IgD-negative memory B cell (primary cell): ENCODE measurements around the gene KRTAP5-9. TPM values are rescaled to one million over a fixed set of nuclear protein-coding genes. Genes with fewer than 3 reads are reported as not detected.
A peak's percentile ranks its signal among the peaks of the same experiment; 100 is the strongest.

Experiments
- H3K27ac Mint-ChIP-seq, 3 donors: one replicate each; pipeline ENCODE4 v1.8.0; 2020 to 2022; ENCODE audit warnings: mild to moderate bottlenecking in 3 of 3, mixed read lengths in 3 of 3, moderate library complexity in 1 of 3
- H3K27me3 Mint-ChIP-seq: one replicate; pipeline ENCODE4 v1.8.0; 2021; ENCODE audit warnings: mixed read lengths
- H3K36me3 Mint-ChIP-seq: one replicate; pipeline ENCODE4 v1.8.0; 2020; ENCODE audit warnings: mild to moderate bottlenecking, mixed read lengths
- H3K4me1 Mint-ChIP-seq, 3 donors: one replicate each; pipeline ENCODE4 v1.8.0; 2020 to 2022; ENCODE audit warnings: mixed read lengths in 3 of 3, mild to moderate bottlenecking in 1 of 3
- H3K4me3 Mint-ChIP-seq, 4 donors: one replicate each; pipeline ENCODE4 v1.8.0; 2020 to 2022; ENCODE audit warnings: mild to moderate bottlenecking in 4 of 4, mixed read lengths in 4 of 4, moderate library complexity in 3 of 4
- H3K9me3 Mint-ChIP-seq, 3 donors: one replicate each; pipeline ENCODE4 v1.8.0; 2020 to 2021; ENCODE audit warnings: mixed read lengths in 3 of 3, mild to moderate bottlenecking in 1 of 3
- polyA plus RNA-seq: library from polyadenylated mRNA; unstranded; fragments of 300-500 nt; fragmentation: Illumina TruSeq; gene quantifications from one replicate; pipeline ENCODE4 v1.2.3, GENCODE V29; 2021

Gene KRTAP5-9
- polyA plus RNA-seq, 1 donor from 2014 or later: not detected

DNA sequence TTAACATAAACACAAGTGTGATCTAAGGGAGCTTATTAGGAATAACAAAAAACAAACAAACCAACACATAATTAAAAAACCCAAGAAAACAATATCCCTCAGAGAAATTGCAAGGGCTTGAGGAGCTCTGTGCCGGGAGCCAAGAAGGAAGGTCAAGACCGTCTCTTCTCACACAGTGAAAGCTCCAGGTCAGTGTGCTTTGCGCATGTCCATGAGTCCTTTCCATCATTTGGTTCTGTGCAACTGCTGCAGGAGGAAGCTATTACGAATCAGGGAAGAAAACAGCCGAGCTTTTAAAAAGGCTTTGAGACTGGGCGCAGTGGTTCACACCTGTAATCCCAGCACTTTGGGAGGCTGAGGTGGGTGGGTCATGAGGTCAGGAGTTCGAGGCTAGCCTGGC lies 5.8 kb upstream of the KRTAP5-9 start:
- Mint-ChIP-seq H3K4me3 (peak overlapping the region in 1 of 4 donors; percentile 59), H3K27me3 (peaks cover 30% of the 10 kb centered on the region), H3K9me3 (peaks cover 0 to 9% (median 5%) of the 10 kb centered on the region in 3 donors), H3K4me1 (peaks cover 12 to 15% (median 15%) of the 10 kb centered on the region in 3 donors), H3K36me3 (peaks cover 6% of the 10 kb centered on the region), H3K27ac (no peak overlapping the region)

DNA sequence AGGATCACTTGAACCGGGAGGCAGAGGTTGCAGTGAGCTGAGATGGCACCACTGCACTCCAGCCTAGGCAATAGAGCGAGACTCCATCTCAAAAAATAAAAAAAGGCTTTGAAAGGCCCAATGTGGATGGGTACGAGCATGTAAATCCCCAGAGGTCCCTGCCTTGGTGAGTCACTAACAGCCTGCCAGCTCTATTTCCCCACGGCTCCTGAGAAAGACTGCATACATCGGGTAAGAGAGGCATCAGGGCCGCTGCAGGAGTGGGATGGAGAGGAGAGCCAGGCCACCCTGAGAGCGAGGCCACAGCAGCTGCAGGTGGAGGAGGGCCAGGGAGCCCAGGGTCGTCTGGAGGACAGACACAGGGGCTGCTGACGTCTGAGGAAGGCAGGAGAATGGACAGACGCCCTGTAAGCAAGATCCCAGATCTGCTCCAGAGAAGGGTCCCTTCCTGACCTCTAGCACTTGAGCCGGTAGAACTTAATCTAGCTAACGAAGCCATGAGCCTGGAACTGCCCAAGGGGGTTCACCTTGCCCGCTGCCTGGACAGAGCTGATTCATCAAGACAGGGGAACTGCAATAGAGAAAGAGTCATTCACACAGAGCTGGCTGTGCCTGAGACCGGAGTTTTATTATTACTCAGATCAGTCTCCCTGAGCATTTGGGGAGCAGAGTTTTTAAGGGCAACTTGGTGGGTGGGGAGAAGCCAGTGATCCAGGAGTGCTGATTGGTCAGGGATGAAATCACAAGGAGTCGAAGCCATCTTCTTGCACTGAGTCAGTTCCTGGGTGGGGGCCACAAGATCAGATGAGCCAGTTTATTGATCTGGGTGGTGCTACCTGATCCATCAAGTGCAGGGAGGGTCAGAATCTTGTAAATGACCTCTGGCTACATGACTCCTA lies 5.1 kb upstream of the KRTAP5-9 start:
- H3K27me3 Mint-ChIP-seq: peaks cover 36% of the 10 kb centered on the region
- H3K4me3 Mint-ChIP-seq: peak overlapping the region in 1 of 4 donors; percentile 9
- H3K36me3 Mint-ChIP-seq: peaks cover 7% of the 10 kb centered on the region
- peaks cover 0 to 9% (median 5%) of the 10 kb centered on the region in 3 donors for H3K9me3 Mint-ChIP-seq
- peaks cover 12 to 15% (median 15%) of the 10 kb centered on the region in 3 donors for H3K4me1 Mint-ChIP-seq
- H3K27ac Mint-ChIP-seq: peak overlapping the region in 1 of 3 donors; percentile 35

DNA sequence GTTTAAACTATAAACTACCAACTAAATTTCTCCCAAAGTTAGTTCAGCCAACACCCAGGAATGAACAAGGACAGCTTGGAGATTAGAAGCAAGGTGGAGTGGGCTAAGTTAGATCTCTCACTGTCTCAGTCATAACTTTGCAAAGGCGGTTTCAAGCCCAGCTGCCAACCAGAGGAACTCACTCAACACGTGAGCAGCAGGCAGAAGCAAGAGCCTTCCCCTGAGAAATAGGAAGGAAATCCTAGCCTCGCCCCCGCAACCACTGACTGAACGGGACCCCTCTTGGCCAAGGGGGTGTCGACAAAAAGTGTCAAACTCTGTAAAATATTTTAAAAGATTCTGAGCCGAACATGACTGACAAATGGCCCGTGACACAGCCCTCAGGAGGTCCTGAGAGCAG lies 4.4 kb upstream of the KRTAP5-9 start:
- Mint-ChIP-seq H3K4me3 (peak overlapping the region in 1 of 4 donors; percentile 53), H3K9me3 (peaks cover 0 to 9% (median 5%) of the 10 kb centered on the region in 3 donors), H3K4me1 (peaks cover 12 to 15% (median 15%) of the 10 kb centered on the region in 3 donors), H3K27me3 (peaks cover 37% of the 10 kb centered on the region), H3K27ac (no peak overlapping the region), H3K36me3 (peaks cover 7% of the 10 kb centered on the region)

DNA sequence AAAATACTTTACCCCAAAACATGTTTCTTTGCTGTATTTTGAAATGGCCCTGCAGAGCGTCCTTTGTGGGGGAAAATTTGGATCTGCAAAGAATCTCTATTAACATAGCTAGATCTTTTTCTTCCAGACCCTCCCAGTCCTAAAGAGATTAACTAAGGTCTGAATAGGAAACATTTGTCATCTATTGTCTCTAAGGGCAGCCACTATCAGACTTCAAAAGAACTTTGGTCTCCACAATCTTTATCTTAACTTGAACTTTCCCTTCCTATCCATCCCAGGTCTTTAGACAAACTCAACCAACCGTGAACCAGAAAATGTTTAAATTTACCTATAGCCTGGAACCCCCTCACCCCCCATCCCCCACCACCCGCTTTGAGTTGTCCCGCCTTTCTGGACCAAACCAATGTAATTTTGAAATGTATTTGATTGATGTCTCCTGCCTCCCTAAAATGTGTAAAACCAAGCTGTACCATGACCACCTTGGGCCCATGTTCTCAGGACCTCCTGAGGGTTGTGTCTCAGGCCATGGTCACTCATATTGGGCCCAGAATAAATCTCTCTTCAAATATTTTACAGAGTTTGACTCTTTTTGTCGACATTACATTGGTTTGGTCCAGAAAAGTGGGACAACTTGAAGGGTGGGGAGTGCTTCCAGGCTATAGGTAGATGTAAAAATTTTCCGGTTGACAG lies 3.5 kb upstream of the KRTAP5-9 start:
- Mint-ChIP-seq H3K4me1 (peaks cover 12 to 15% (median 15%) of the 10 kb centered on the region in 3 donors), H3K36me3 (peaks cover 7% of the 10 kb centered on the region), H3K4me3 (peak overlapping the region in 1 of 4 donors; percentile 82)

DNA sequence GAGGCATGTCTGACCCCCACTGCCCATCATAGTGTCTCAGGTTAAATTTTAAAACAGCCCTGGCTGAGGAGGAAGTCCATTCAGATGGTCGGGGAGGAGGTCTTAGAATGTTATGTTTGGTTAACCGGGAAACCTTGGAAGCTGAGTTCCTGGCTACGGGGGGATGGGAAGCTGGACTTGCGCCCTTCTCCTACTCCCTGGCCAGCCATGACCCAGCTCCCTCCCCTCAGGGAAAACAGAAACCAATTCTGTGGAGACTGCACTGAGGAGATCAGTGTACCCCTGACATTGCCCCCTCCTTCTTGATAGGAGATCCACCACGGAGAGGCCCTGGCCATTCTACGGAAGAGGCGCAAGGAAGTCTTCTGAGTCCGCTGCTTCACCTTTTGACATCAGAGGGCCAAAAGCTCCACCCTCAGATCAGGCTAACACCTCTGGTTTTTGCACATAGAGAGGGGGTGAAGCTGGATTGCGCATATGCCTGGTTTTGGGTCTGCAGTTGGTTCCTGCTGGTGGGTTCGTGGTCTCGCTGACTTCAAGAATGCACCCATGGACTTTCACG lies 2.7 kb upstream of the KRTAP5-9 start:
- Mint-ChIP-seq H3K9me3 (peaks cover 0 to 9% (median 5%) of the 10 kb centered on the region in 3 donors), H3K4me3 (no peak overlapping the region), H3K27ac (no peak overlapping the region), H3K36me3 (peaks cover 7% of the 10 kb centered on the region), H3K27me3 (peaks cover 29% of the 10 kb centered on the region), H3K4me1 (peaks cover 12 to 20% (median 15%) of the 10 kb centered on the region in 3 donors)

More for the DNA sequence above, 3.5 kb upstream of the KRTAP5-9 start:
- peaks cover 31% of the 10 kb centered on the region for H3K27me3 Mint-ChIP-seq
- H3K9me3 Mint-ChIP-seq: peaks cover 0 to 9% (median 5%) of the 10 kb centered on the region in 3 donors
- H3K27ac Mint-ChIP-seq: no peak overlapping the region

DNA sequence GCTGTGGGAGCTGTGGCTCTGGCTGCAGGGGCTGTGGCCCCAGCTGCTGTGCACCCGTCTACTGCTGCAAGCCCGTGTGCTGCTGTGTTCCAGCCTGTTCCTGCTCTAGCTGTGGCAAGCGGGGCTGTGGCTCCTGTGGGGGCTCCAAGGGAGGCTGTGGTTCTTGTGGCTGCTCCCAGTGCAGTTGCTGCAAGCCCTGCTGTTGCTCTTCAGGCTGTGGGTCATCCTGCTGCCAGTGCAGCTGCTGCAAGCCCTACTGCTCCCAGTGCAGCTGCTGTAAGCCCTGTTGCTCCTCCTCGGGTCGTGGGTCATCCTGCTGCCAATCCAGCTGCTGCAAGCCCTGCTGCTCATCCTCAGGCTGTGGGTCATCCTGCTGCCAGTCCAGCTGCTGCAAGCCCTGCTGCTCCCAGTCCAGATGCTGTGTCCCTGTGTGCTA lies 514 bp downstream of the KRTAP5-9 start:
- Mint-ChIP-seq H3K9me3 (no peaks in the 10 kb centered on the region), H3K27me3 (peaks cover 16% of the 10 kb centered on the region), H3K4me1 (peaks cover under 1 to 15% (median 9%) of the 10 kb centered on the region in 3 donors), H3K27ac (no peak overlapping the region), H3K36me3 (peaks cover 5% of the 10 kb centered on the region), H3K4me3 (peak overlapping the region in 1 of 4 donors; percentile 48)

DNA sequence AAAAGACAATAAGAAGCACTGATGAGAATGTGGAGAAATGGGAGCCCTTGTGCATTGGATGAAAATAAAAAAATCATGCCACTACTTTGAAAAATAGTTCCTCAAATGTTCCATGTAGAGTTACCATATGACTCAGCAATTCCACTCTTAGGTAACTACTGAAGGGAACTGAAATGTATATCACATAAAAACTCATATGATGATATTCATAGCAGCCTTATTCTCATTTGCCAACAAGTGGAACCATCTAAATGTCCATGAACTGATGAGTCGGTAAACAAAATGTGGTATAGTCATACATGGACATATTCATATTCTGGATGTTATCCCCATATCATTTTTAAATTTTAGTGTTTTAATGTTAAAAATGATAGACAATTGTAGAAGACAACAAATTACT lies 3.5 kb downstream of the KRTAP5-9 start:
- H3K9me3 Mint-ChIP-seq: no peaks in the 10 kb centered on the region
- peaks cover 10% of the 10 kb centered on the region for H3K27me3 Mint-ChIP-seq
- no peak overlapping the region for H3K27ac Mint-ChIP-seq
- H3K4me3 Mint-ChIP-seq: no peak overlapping the region
- H3K4me1 Mint-ChIP-seq: peaks cover 0 to 7% (median 0%) of the 10 kb centered on the region in 3 donors
- H3K36me3 Mint-ChIP-seq: peaks cover 2% of the 10 kb centered on the region

DNA sequence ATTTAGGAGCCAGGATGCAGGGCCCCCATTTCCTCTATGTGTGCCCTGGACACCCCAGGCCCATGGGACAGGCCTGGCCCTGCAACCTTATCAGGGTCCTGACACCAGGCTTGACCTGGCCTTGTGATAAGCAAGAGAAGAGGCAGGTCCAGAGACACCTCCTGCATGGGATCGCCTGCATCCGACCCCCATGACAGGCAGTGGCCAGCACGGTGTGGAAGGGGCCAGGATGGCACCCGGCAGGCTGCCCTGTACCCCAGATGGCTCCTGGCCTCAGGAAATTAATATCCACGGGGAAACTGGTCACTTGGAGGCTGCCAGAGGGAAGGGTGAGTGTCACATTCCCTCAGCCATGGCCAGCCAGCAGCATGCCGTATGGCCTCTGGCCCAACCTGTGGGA lies 6.8 kb downstream of the KRTAP5-9 start:
- Mint-ChIP-seq H3K27me3 (no peaks in the 10 kb centered on the region), H3K4me1 (peaks cover 0 to 7% (median 1%) of the 10 kb centered on the region in 3 donors), H3K36me3 (no peaks in the 10 kb centered on the region), H3K27ac (no peak overlapping the region), H3K9me3 (peaks cover 0 to 1% (median 0%) of the 10 kb centered on the region in 3 donors), H3K4me3 (no peak overlapping the region)

DNA sequence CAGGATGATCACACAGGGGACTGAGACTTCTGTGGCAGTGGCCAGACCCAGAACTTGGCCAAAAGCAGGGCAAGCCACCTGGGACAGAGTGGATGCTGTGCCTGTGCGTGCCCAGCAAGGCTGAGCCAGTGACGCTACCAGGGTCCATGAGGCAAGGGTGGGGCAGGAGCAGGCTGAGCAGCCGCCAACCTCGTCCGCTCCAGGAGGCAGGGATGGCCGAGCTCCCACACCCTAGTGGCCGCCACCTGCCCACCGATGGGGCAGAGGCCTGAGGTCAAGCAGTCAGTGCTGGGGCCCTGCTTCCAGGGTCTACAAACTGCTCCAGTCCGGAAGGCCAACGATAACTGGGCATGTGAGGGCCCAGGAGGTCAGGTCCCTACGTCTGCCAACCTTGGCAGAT lies 7.3 kb downstream of the KRTAP5-9 start:
- H3K36me3 Mint-ChIP-seq: no peaks in the 10 kb centered on the region
- peaks cover 1% of the 10 kb centered on the region for H3K27me3 Mint-ChIP-seq
- H3K9me3 Mint-ChIP-seq: peaks cover 0 to 6% (median 2%) of the 10 kb centered on the region in 3 donors
- peaks cover 0 to 2% (median 1%) of the 10 kb centered on the region in 3 donors for H3K4me1 Mint-ChIP-seq
- H3K4me3 Mint-ChIP-seq: no peak overlapping the region
- H3K27ac Mint-ChIP-seq: no peak overlapping the region

DNA sequence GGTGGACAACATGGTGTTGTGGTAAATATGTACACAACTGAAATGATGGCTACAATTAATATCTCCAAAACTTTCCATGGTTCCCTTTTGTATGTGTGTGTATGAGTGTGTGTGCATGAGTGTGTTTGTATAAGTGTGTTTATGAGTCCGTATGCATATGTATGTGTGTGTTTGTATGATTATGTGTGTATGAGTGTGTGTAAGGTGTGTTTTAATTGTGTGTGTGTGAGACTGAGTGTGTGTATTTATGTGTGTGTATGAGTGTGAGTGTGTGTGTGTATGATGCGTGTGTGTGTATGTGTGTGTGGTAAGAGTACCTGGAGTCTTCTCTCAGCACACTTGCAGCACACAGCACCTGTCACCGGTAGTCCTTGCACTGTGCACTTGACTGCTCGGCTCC lies 7.8 kb downstream of the KRTAP5-9 start:
- Mint-ChIP-seq H3K4me1 (peaks cover 0 to 2% (median 1%) of the 10 kb centered on the region in 3 donors), H3K27ac (no peak overlapping the region), H3K27me3 (peaks cover 2% of the 10 kb centered on the region), H3K9me3 (peaks cover 0 to 10% (median 2%) of the 10 kb centered on the region in 3 donors), H3K36me3 (no peaks in the 10 kb centered on the region), H3K4me3 (no peak overlapping the region)

DNA sequence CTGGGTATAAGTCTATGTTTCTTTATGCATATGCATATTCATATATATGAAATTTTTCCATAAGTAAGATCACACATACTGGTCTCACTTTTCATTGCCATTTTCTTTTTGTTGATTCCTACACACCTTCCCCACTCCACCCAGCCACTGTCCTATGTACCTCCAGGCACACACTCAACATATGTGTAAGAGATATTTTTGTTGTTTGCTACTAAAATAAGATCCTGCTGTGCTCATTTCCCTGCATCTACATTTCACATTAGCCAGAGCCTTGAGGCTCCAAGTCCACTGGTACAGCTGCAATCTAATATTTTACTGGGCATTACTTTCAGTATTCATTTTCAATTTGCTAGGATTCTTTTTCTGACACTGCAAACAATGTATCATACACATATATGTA lies 9.0 kb downstream of the KRTAP5-9 start:
- H3K9me3 Mint-ChIP-seq: peaks cover 0 to 12% (median 2%) of the 10 kb centered on the region in 3 donors
- no peak overlapping the region for H3K4me3 Mint-ChIP-seq
- H3K27ac Mint-ChIP-seq: no peak overlapping the region
- H3K4me1 Mint-ChIP-seq: peaks cover 0 to 1% (median 0%) of the 10 kb centered on the region in 3 donors
- H3K27me3 Mint-ChIP-seq: peaks cover 7% of the 10 kb centered on the region
- H3K36me3 Mint-ChIP-seq: no peaks in the 10 kb centered on the region

DNA sequence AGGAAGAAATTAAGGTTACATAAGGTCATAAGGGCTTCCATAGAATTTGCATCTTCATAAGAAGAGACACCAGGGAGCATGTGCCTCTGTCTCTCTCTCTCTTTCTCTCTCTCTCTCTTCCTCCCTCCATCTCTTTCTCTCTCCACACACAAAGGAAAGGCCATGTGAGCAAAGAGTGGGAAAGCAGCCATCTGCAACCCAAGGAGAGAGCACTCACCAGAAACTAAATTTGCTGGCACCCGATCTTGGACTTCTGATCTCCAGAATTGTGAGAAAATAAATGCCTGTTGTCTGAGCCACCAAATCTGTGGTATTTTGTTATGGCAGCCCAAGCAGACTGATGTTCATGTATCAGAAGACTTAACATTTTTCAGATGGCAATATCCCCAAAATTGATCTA lies 10.8 kb downstream of the KRTAP5-9 start:
- Mint-ChIP-seq H3K36me3 (no peaks in the 10 kb centered on the region), H3K4me1 (peaks cover 0 to 5% (median 1%) of the 10 kb centered on the region in 3 donors), H3K9me3 (peaks cover 0 to 12% (median 2%) of the 10 kb centered on the region in 3 donors), H3K4me3 (no peak overlapping the region), H3K27ac (no peak overlapping the region), H3K27me3 (peaks cover 15% of the 10 kb centered on the region)

DNA sequence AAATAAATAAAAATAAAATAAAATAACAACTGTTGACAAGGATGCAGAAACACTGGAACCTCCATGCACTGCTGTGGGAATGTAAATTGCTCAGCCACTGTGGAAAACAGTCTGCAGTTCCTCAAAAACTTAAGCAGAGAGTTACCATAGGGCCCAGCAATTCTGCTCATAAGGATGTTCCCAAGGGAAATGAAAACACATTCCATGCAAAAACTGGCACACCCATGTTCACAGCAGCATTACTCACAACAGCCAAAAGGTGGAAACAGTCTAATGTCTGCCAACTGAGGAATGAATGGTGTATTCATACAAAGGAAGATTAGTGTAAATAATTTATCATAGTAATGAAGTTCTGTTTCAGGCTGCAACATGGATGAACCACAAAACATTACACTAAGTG lies 13.9 kb downstream of the KRTAP5-9 start:
- Mint-ChIP-seq H3K4me3 (no peak overlapping the region), H3K27me3 (peaks cover 21% of the 10 kb centered on the region), H3K9me3 (peaks cover 0 to 12% (median 4%) of the 10 kb centered on the region in 3 donors), H3K36me3 (no peaks in the 10 kb centered on the region), H3K4me1 (peaks cover 0 to 5% (median 1%) of the 10 kb centered on the region in 3 donors), H3K27ac (no peak overlapping the region)

DNA sequence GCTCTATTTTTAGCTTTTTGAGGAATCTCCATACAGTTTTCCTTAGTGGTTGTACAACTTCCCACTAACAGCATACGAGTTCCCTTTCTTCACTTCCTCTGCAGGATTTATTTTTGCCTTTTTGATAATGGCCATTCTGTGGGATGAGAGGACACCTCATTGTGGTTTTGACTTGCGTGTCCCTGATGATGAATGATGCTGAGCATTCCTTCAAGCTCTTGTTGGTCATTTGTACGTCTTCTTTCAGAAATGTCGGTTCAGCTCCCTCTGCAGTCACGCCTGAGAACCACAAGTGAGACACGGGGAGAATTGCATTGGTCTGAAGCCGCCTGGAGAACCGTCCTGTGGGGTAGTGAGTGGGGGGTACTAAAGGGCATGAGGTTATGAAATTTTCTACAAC lies 15.2 kb downstream of the KRTAP5-9 start:
- H3K36me3 Mint-ChIP-seq: no peaks in the 10 kb centered on the region
- peaks cover 0 to 5% (median 0%) of the 10 kb centered on the region in 3 donors for H3K4me1 Mint-ChIP-seq
- peaks cover 21% of the 10 kb centered on the region for H3K27me3 Mint-ChIP-seq
- H3K9me3 Mint-ChIP-seq: peaks cover 0 to 12% (median 4%) of the 10 kb centered on the region in 3 donors
- H3K27ac Mint-ChIP-seq: no peak overlapping the region
- no peak overlapping the region for H3K4me3 Mint-ChIP-seq

DNA sequence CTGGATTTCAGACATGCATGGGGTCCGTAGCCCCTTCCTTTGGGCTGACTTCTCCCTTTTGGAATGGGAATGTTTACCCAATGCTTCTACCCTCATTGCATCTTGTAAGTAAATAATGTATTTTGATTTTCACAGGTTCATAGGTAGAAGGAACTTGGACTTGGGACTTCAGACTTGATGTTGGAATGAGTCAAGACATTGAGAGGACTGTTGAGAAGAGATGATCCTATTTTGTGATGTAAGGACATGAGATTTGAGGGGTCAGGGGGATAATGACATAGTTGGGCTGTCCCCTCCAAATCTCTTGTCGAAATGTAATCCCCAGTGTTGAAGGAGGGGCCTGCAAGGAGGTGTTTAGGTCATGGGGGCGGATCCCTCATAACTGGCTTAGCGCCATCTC lies 16.2 kb downstream of the KRTAP5-9 start:
- Mint-ChIP-seq H3K9me3 (peaks cover 0 to 12% (median 4%) of the 10 kb centered on the region in 3 donors), H3K27ac (no peak overlapping the region), H3K4me1 (peaks cover 0 to 5% (median 0%) of the 10 kb centered on the region in 3 donors), H3K27me3 (peaks cover 21% of the 10 kb centered on the region), H3K4me3 (no peak overlapping the region), H3K36me3 (no peaks in the 10 kb centered on the region)
